Panc1 (cell line): ENCODE measurements around the gene EOGT. TPM values are rescaled to one million over a fixed set of nuclear protein-coding genes. Genes with fewer than 3 reads are reported as not detected.

Source experiments
- ATAC-seq: fragments of 200-7000 bp; cut with Tn5 transposase; 2 replicates; pipeline ENCODE4 v1.9.1; 2020; ENCODE audit warnings: mild to moderate bottlenecking, moderate library complexity
- BruUV-seq: library from RNA; stranded (reverse); fragments of 400-500 nt; replicated peaks from 2 replicates; lab custom pipeline; 2021; lab: Mats Ljungman, UMichigan
- CTCF ChIA-PET: fragments of 300-600 bp; sonication (Branson Sonifier 250); formaldehyde crosslinking; loops from one replicate; lab custom pipeline; 2022; ENCODE audit warnings: antibody characterized with exemption; lab: Charles Lee
- POLR2A ChIA-PET: fragments of 300-600 bp; sonication (Branson Sonifier 250); formaldehyde crosslinking; loops from one replicate; lab custom pipeline; 2022; ENCODE audit warnings: antibody characterized with exemption; lab: Charles Lee
- DNase-seq: peaks from one replicate; pipeline ENCODE4 v3.0.0-alpha.2; 2010; ENCODE audit warnings: low read depth, low spot score
- H3K27ac ChIP-seq: 2 replicates; pipeline ENCODE4 v1.5.1; 2011; ENCODE audit warnings: mild to moderate bottlenecking, low read length, inconsistent platforms
- H3K27me3 ChIP-seq: fragments of 200-500 bp; sonication (Bioruptor generic); 2 replicates; pipeline ENCODE4 v1.6.0; 2014; ENCODE audit warnings: low read length, inconsistent platforms; ENCODE audit not compliant: control insufficient read depth, insufficient read depth
- H3K36me3 ChIP-seq: fragments of 200-500 bp; sonication (Bioruptor generic); 2 replicates; pipeline ENCODE4 v1.5.1; 2014; ENCODE audit warnings: inconsistent platforms, mild to moderate bottlenecking, low read length, moderate library complexity; ENCODE audit not compliant: control insufficient read depth, insufficient read depth
- H3K4me1 ChIP-seq: 2 replicates; pipeline ENCODE4 v1.5.1; 2011; ENCODE audit warnings: inconsistent platforms, mild to moderate bottlenecking, low read length, moderate library complexity; ENCODE audit not compliant: control insufficient read depth, insufficient read depth
- H3K4me3 ChIP-seq, 2 experiments: 2 replicates each; pipeline ENCODE4 v1.5.1; 2011 to 2012; ENCODE audit warnings: low read depth in 2 of 2, low read length in 2 of 2, mild to moderate bottlenecking in 2 of 2, inconsistent platforms in 1 of 2, moderate library complexity in 1 of 2
- H3K9me3 ChIP-seq: fragments of 200-500 bp; sonication (Bioruptor generic); 2 replicates; pipeline ENCODE4 v1.5.1; 2014; ENCODE audit warnings: low read depth, mild to moderate bottlenecking, inconsistent platforms, low read length, moderate library complexity; ENCODE audit not compliant: control insufficient read depth, insufficient read depth
- CTCF ChIP-seq: fragments of 450-650 bp; IDR thresholded peaks from 2 replicates; pipeline ENCODE4 v1.5.1; 2017; ENCODE audit warnings: mild to moderate bottlenecking
- POLR2AphosphoS5 ChIP-seq: IDR thresholded peaks from 2 replicates; pipeline ENCODE4 v1.6.1; 2012; ENCODE audit warnings: mild to moderate bottlenecking, low read depth, low read length, moderate library complexity
- REST ChIP-seq, 2 experiments: IDR thresholded peaks; 2 replicates each; pipeline ENCODE4 v1.6.1; 2011 to 2012; ENCODE audit warnings: low read depth in 2 of 2, control low read depth in 1 of 2, low read length in 1 of 2, mild to moderate bottlenecking in 1 of 2, moderate library complexity in 1 of 2; ENCODE audit not compliant: insufficient read depth in 1 of 2
- SIN3A ChIP-seq: IDR thresholded peaks from 2 replicates; pipeline ENCODE4 v1.6.1; 2012; ENCODE audit warnings: low read depth, mild to moderate bottlenecking, low read length, moderate library complexity, borderline replicate concordance; ENCODE audit not compliant: insufficient read depth
- in situ Hi-C: cut with HindIII; loops from 2 replicates; pipeline ENCODE4 v1.10.0; 2016; ENCODE audit warnings: low sequenced_read_pairs, low pct_unique_long_range_greater_than_20kb
- intact Hi-C: fragments of 100-400 bp; cut with micrococcal nuclease; formaldehyde crosslinking; loops from one replicate; pipeline ENCODE4 v1.10.0; 2022; ENCODE audit not compliant: unreplicated experiment
- total RNA-seq: library from RNA; stranded (reverse); gene quantifications from one replicate; pipeline ENCODE4 v1.2.1, GENCODE V29; 2021; ENCODE audit not compliant: unreplicated experiment

The EOGT gene
- total RNA-seq, 1 experiment from 2014 or later, result 29.1 TPM

GRCh38 chr3:68999158-68999557, 14.3 kb downstream of the EOGT start:
- no TSS peak for BruUV-seq
- in situ Hi-C loops, result no loop called here
- intact Hi-C loops, result no loop called here
- Histone ChIP-seq H3K9me3 (no peaks in the 10 kb centered on the region), H3K4me1 (no peaks in the 10 kb centered on the region), H3K27ac (no peak overlapping the region), H3K4me3 (no peak overlapping the region), H3K27me3 (no peaks in the 10 kb centered on the region), H3K36me3 (peaks cover 6% of the 10 kb centered on the region)
- CTCF ChIA-PET, result interaction anchor here (0.6 kb wide), 1 partner anchor 1319 kb away, joined by 4 read pairs; no protein-coding TSS in a partner anchor
- POLR2A ChIA-PET, result no interaction called here
- ATAC-seq (no peak), DNase-seq (no peak)
- no peak for TF ChIP-seq REST (IDR thresholded peaks at IDR 0.05; ENCODE audit: insufficient read depth in 1 of 2, low read depth in 2 of 2, low read length in 1 of 2)
- TF ChIP-seq SIN3A, result no peak
- TF ChIP-seq CTCF, result no peak

DNA sequence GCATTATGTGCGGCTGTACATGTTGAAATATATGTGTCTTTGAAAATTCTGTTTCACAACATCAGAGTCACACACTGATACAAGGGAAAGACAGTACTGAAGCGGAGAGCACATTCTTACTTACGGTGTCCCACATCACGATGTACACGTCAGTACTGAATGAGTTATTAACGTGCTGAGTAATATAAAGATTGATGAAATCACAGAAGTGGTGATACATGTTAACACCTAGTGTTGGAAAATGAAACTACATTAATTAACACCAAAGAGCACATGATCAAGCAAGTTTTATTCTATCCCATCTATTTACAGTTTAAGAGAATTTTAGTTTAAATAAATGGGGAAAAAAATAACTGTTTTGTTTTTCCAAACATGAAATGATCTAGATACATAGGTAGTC, 15.6 kb downstream of the EOGT start:
- intact Hi-C loops, result no loop called here
- Histone ChIP-seq H3K27me3 (no peaks in the 10 kb centered on the region), H3K36me3 (peaks cover 6% of the 10 kb centered on the region), H3K9me3 (no peaks in the 10 kb centered on the region), H3K4me1 (no peaks in the 10 kb centered on the region), H3K27ac (no peak overlapping the region), H3K4me3 (no peak overlapping the region)
- CTCF ChIA-PET, result no interaction called here
- no peak for ATAC-seq
- TF ChIP-seq REST (IDR thresholded peaks at IDR 0.05; ENCODE audit: insufficient read depth in 1 of 2, low read depth in 2 of 2, low read length in 1 of 2) (no peak), CTCF (no peak), POLR2AphosphoS5 (no peak)
- BruUV-seq, result no TSS peak
- POLR2A ChIA-PET, result no interaction called here
- DNase-seq, result no peak
- in situ Hi-C loops, result no loop called here
